GM19324 (cell line): ENCODE data around the gene CYB5D1.
"Not testable (repeated sequence)": the region's sequence is repeated elsewhere in the genome, so short reads cannot be mapped to it uniquely, and the experiment has no call there.

Experiments used
- ATAC-seq: cut with Tn5 transposase; IDR thresholded peaks from one replicate; pipeline ENCODE4 v1.9.1; 2021; ENCODE audit warnings: mild to moderate bottlenecking, moderate library complexity; ENCODE audit not compliant: unreplicated experiment, low FRiP score

The CYB5D1 gene, protein sequence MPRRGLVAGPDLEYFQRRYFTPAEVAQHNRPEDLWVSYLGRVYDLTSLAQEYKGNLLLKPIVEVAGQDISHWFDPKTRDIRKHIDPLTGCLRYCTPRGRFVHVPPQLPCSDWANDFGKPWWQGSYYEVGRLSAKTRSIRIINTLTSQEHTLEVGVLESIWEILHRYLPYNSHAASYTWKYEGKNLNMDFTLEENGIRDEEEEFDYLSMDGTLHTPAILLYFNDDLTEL

DNA sequence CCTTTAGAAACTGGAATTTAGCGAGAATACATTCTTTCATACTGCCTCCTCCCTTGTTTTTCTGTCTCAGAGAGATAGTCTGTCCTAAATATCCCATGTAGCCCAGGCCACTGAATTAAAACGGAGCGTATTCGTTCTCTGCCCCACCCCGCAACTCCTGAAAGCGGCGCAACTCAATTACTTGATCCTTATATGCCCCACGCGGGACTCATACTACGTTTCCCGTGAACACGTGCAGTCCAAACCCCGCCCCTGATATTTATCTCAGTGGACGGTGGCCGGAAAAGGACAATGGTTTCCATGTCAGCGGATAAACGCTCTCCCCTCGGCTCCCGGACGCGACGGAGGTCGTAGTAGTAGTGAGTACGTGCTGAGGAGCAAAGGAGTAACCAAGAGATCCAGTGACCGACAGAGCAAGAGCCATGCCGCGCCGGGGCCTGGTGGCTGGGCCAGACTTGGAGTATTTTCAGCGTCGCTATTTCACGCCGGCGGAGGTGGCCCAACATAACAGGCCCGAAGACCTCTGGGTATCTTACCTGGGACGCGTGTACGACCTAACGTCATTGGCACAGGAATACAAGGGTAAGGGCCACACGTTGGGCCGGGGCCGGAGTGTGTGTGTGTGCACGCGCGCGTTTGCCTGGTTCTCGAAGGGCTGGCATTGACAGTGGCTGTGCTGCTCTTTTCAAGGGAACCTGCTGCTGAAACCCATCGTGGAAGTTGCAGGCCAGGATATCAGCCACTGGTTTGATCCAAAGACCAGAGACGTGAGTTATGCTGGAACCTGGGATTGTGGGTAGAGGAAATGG, at the start of gene CYB5D1:
TSS of gene CYB5D1 (plus strand) at position 291 of the 809 bp plus-strand sequence. CDS start at position 423, 132 bp downstream.
- ATAC-seq, result peak; percentile 40

DNA sequence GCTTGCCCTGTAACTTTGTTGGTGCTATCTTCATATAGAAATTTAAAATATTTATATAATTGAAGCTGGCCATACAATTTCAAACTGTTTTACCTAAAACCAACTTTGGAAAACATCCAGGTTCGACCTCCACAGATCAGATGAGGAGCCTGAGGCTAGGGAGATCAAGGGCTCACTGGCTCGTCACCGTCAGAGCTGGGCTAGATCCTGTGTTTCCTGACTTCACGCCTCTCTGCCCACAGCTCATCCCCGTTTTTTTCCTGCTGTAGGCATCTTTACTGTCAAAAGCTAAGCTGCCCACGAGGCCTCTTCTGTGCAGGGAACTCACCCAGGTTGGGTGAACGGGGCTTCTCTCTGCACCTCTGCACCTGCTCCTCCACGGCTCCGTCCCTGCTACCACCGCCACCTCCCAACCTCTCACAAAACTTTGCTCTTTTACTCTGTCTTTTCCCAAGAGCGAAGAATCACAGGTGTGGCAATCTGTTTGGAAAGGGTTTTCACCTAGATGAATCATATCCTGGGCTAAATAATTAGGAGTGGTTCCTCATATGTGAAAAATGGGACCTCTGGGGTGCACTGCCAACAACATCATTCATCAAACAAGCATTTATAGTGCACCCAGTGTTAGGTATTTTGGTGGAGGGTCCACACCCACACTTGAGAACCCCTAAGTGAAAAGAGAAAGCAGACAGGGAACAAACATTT, 48.6 kb upstream of the CYB5D1 start:
- ATAC-seq, result no peak

DNA sequence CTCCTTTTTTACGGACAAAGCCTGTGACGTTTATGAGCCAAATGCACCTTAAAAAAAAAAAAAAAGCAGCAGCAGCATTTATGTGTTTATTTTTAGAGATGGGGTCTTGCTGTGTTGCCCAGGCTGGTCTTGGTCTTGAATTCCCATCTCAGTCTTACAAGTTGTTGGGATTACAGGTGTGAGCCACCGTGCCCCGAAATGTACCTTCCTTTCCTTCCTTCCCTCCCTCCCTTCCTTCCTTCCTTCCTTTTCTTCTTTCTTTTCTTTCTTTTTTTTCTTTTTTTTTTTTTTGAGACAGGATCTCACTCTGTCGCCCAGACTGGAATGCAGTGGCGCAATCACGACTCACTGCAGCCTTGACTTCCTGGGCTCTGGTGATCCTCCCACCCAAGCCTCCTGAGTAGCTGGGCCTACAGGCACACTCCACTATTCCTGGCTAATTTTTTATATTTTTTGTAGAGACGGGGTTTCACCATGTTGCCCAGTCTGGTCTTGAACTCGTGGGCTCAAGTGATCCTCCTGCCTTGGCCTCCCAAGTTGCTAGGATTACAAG, 47.9 kb upstream of the CYB5D1 start:
- not testable (repeated sequence) for ATAC-seq

DNA sequence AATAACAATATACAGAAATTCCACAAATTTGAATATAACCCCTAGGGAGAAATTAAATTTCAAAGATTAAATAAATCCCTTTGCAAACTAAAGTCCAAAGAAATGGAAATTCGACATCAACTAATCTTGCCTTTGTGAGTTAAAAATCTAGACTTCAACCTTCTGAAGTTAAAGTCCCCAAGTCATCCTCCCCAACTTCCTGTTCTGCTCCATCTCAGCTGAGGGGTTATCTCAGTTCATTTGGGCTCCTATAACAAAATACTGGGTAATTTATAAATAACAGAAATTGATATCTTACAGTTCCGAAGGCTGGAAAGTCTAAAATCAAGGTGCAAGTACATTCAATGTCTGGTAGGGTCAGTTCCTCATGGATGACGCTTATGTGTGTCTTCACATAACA, 46.6 kb upstream of the CYB5D1 start:
- no peak for ATAC-seq

DNA sequence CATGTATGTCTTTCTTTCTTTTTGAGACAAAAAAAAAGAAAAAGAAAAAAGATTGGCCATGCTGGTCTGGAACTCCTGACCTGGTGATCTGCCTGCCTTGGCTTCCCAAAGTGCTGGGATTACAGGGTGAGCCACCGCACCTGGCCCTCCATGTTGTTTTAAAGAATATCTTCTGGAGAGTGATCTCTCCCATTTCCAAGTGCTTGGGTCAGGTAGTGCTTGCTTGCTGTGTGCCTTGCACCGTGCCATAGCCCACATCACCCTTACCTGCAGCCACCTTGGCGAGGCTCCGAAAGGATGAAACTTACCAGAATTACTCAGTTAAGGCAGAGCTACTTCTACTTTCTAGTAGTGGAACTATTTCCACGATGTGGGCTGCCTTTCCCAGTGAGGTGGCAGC, 42.8 kb upstream of the CYB5D1 start:
- no peak for ATAC-seq

DNA sequence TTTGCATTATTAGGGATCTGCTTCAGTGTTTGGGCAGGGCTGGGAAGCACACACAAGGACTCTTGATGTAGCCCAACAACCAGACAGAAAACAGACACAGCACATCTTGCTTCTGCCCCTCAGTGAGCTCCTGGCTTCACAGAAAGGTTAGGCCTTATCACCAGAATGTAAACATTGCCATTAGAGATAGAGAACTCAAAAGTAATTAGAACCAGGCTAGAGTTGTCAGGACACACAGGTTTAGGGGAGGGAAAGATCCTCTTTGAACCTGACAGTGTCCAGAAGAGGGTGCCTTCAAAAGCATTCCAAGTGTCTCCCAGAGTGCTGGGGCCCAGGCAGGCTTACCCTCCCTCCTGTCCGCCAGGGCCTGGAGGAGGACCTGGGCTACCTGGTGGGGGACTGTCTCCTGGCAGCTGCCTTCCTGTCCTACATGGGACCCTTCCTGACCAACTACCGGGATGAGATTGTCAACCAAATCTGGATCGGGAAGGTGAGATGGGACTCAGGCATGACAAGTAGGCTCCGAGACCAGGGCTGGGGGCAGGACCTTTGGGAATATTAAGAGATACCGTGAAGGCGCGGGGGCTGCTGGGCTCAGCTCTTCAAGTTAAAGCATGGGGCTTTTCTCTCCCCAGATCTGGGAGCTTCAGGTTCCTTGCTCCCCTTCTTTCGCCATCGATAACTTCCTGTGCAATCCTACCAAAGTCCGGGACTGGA, 40.7 kb upstream of the CYB5D1 start:
- ATAC-seq, result no peak

DNA sequence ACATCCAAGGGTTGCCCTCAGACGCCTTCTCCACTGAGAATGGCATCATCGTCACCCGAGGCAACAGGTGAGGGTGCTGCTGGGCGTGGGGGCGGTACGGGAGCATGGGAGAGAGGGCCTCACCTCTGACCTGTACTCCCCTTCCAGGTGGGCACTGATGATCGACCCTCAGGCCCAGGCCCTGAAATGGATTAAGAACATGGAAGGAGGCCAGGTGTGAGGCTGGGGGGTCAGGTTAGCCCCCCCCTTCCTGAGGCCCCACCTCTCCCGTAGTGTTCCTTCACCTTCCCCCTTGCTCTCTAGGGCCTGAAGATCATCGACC, 40.2 kb upstream of the CYB5D1 start:
- no peak for ATAC-seq

DNA sequence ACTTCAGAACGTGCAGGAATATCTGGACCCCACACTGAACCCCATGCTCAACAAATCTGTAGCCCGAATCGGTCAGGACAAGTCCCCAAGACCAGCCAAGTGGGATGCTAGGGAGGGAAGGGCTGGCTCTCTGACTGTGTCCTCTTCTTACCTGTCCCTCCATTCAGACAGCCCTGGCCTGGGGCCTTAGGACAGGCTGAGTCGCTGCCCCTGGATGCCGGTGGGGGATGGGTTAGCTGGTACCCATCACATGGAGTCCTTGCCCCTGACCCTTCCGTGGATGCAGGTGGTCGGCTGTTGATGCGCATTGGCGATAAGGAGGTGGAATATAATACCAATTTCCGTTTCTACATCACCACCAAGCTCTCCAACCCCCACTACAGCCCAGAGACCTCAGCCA, 39.8 kb upstream of the CYB5D1 start:
- no peak for ATAC-seq

DNA sequence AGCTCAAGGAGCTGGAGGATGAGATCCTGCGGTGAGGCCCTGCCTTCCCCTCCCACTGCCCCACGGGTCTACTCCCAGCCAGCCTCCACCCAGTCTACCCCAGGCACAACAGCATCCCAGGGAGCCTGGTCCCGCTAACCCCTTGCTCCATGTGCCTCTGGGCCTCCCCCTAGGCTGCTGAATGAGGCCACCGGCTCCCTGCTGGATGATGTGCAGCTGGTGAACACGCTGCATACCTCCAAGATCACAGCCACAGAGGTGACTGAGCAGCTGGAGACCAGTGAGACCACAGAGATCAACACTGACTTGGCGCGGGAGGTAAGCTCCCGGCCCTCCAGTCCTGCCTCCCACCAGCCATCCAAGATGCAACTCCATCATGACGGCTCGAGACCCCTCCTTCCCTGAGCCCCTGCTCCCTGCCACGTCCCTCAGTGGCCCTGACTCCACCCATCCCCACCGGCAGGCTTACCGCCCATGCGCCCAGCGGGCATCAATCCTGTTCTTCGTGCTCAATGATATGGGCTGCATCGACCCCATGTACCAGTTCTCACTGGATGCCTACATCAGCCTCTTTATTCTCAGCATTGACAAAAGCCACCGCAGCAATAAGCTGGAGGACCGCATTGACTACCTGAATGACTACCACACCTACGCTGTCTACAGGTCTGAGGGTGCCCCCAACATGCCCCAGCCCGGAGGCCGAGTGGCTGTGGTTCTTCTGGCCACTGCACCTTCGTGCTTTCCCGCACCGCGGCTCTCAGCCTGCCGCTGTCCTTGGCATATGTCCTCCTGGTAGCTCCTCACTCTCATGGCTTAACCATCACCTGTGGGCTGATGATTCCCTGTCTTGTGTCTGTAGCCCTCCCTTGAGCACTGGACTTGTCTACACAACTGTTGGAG, 38.8 kb upstream of the CYB5D1 start:
- ATAC-seq, result no peak

DNA sequence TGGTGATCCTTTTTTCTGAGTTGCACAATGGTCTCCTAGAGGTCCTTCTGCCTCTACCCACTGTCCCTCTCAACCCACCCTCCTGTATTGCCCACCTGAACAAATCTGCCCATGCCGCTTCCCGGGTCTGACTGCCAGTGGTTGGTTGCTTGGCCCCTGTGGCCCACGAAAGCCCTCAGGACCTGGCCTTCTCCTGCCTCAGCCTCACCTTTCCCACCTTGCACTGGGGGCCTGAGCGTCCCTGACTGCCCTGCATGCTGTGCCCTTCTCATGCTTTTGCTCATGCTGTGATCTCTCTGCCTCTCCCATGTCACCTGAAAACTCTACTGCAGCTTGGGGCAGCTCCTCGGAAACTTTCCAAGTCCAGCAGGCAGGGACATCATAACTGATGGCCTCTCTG, 37.6 kb upstream of the CYB5D1 start:
- ATAC-seq, result no peak

DNA sequence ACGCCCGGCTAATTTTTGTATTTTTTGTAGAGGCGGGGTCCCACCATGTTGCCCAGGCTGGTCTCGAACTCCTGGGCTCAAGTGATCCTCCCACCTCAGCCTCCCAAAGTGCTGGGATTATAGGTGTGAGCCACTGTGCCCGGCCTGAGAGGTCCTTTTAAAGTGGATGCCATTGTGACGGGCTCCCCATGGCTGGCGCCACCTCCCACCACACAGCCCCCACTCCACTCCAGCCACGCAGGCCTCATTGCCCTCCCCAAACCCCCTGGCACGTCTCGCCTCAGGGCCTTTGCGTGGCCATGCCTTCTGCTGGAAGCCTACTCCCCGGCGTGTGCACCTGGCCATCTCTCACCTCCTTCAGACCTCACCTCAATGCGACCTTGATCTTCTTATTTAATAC, 35.7 kb upstream of the CYB5D1 start:
- ATAC-seq, result no peak

DNA sequence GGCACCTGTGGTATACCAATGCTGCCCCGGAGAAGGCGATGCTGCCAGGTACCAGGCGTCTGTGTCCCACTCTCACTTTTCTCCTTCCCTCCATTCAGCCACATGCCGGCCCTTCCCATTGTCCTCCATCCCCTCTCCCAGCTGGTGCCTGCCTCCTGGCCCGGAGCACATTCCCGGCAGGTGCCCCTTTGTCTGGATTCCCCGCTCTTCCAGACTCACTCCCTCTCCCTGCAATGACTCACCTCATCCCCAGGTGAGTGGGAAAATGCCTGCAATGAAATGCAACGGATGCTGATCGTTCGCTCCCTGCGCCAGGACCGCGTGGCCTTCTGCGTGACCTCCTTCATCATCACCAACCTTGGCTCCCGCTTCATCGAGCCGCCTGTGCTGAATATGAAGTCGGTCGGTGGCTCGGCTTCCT, 34.2 kb upstream of the CYB5D1 start:
- no peak for ATAC-seq

DNA sequence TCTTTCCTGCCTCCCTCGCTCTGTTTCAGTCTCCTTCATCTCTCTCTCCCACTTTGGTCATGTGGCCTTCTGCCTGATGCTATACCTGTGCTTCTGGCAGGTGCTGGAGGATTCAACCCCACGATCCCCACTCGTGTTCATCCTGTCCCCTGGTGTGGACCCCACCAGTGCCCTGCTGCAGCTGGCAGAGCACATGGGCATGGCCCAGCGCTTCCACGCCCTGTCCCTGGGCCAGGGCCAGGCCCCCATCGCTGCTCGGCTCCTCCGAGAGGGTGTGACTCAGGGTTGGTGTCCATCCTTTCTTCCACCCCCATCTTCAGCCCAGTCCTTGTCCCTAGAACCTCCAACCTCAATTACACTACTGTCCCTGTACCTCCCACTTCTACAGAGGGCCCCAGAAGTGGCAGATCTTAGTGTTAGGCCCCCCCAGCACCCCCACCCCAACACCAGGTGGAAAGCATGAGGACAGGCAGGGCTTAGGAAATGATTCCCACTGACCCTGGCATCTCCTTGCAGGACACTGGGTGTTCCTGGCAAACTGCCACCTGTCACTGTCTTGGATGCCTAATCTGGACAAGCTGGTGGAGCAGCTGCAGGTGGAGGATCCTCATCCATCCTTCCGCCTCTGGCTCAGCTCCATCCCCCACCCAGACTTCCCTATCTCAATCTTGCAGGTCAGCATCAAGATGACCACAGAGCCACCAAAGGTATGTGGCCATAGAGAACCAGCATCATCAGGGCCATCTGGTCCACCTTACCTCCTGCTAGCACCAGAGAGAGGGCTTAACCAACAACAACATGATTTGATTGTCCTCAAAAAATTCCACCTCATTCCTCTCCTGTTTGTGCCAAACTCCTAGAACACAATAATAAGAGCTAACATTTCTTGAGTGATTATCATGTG, 33.5 kb upstream of the CYB5D1 start:
- ATAC-seq, result no peak

DNA sequence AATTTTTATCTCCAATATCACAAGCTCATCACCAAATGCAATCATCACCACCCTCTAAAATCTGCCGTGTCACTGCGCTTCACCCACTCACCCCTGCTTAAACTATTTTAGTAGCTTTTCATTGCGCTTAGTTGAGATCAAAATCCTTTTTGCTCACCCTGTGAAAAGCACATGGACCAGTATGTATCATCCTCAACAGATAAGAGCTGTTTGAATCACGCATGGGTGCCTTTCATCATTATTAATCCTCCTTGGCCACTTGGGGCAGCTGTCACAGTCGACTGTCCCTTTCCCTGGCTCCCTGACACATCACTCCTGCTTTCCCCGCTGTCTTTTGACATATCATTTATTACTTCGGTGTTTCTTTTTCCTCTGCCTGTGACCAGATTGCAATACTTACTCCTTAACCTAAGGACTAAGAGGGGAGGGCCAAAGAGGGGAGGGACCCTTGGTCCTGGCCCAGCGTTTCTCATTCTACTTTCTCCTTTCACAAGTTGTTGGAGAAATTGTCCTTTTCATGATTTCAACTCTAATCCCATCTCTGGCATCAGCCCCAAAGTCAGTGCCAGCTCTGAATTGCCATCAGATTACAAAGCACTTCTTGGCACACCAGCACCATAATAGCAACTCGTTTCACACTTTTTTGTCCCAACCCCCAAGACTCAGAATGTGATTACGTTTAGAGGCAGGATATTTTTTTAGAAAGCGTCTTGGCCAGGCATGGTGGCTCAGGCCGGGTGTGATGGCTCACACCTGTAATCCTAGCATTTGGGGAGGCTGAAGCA, 32.4 kb upstream of the CYB5D1 start:
- no peak for ATAC-seq

DNA sequence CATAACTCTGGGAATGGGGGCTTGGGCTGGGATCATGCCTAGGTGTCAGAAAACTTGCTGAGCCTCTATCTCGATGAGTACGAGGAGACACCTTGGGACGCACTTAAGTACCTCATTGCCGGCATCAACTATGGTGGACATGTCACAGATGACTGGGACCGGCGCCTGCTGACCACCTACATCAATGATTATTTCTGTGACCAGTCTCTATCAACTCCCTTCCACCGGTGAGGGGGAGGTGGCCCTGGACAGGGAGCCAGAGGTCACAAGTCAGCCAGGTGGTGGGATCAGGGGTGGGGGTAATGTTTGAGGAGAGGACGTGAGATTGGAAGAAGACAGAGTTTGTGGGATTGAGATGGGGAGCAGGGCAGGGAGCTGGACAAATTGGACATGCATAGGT, 27.2 kb upstream of the CYB5D1 start:
- no peak for ATAC-seq

DNA sequence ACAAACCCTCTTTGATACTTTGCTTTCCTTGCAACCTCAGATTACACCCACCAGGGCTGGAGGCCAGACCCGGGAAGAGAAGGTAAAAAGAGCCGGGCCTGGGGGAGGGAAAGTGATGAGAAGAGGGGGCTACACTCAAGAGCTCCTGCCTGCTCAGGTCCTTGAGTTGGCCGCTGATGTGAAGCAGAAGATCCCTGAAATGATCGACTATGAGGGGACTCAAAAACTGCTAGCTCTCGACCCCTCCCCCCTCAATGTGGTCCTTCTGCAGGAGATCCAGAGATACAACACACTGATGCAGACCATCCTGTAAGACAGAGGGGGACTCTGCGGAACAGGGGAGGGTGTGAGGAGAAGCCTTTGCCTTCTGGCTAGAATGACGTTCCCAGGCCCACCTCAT, 26.6 kb upstream of the CYB5D1 start:
- no peak for ATAC-seq

DNA sequence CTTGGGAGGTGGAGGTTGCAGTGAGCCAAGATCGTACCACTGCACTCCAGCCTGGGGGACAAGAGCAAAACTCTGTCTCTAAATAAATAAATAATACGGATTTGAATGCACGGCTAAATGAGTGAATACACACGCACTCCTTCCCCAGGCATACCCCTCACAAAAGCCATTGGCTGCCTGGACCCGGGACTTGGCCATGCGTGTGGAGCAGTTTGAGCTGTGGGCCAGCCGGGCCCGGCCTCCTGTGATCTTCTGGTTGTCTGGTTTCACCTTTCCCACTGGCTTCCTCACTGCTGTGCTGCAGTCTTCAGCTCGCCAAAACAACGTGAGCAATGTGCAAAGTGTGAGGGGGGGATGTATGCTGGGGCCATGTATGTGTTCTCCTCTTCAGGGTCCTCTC, 25.4 kb upstream of the CYB5D1 start:
- no peak for ATAC-seq
